ENCODE data around the gene SPAG16. TPM values are rescaled to one million over a fixed set of nuclear protein-coding genes. Genes with fewer than 3 reads are reported as not detected.

The SPAG16 gene
- total RNA-seq, 1 experiment from 2014 or later: 30.0 TPM

- BruUV-seq (replicated peaks): no TSS peak
Measured at GRCh38 chr2:214386720-214387119, 1102.5 kb downstream of the SPAG16 start.

GRCh38 chr2:214389334-214389733 lies 1105.1 kb downstream of the SPAG16 start:
- H3K27ac ChIP-seq: no peak overlapping the region
- no peaks in the 10 kb centered on the region for H3K9me3 ChIP-seq (ENCODE audit: insufficient read depth, low read depth)
- no peaks in the 10 kb centered on the region for H3K4me1 ChIP-seq (replicated peaks; ENCODE audit: insufficient read depth)
- BruUV-seq (replicated peaks): no TSS peak
- ChIA-PET CTCF (no interaction called here), POLR2A (ENCODE audit: unreplicated experiment) (no interaction called here)
- no peak overlapping the region for H2AFZ ChIP-seq
- TF ChIP-seq EZH2 (IDR thresholded peaks at IDR 0.05; ENCODE audit: low read depth) (no peak), CTCF (conservative IDR thresholded peaks at IDR 0.05) (no peak)
- H3K4me3 ChIP-seq: no peak overlapping the region
- no peaks in the 10 kb centered on the region for H4K20me1 ChIP-seq (ENCODE audit: insufficient read depth)
- no peak for DNase-seq
- H3F3A ChIP-seq (ENCODE audit: insufficient read depth, low read depth): no peaks in the 10 kb centered on the region
- no peaks in the 10 kb centered on the region for H3K27me3 ChIP-seq (ENCODE audit: insufficient read depth, low read depth)
- H3K79me2 ChIP-seq (ENCODE audit: low read depth): no peaks in the 10 kb centered on the region
- no peaks in the 10 kb centered on the region for H3K36me3 ChIP-seq (ENCODE audit: low read depth)
- no peaks in the 10 kb centered on the region for H3K9me2 ChIP-seq (ENCODE audit: insufficient read depth)
- intact Hi-C loops (cut with micrococcal nuclease; ENCODE audit: unreplicated experiment): no loop called here
- H3K4me2 ChIP-seq: no peak overlapping the region

More at GRCh38 chr2:214386720-214387119, 1102.5 kb downstream of the SPAG16 start:
- Histone ChIP-seq H3K36me3 (ENCODE audit: low read depth) (no peaks in the 10 kb centered on the region), H3F3A (ENCODE audit: insufficient read depth, low read depth) (no peaks in the 10 kb centered on the region), H3K27ac (no peak overlapping the region), H2AFZ (no peak overlapping the region), H3K27me3 (ENCODE audit: insufficient read depth, low read depth) (no peaks in the 10 kb centered on the region), H3K9me2 (ENCODE audit: insufficient read depth) (no peaks in the 10 kb centered on the region), H3K4me2 (no peak overlapping the region), H3K4me3 (no peak overlapping the region), H4K20me1 (ENCODE audit: insufficient read depth) (no peaks in the 10 kb centered on the region), H3K79me2 (ENCODE audit: low read depth) (no peaks in the 10 kb centered on the region), H3K9me3 (ENCODE audit: insufficient read depth, low read depth) (no peaks in the 10 kb centered on the region), H3K4me1 (replicated peaks; ENCODE audit: insufficient read depth) (no peaks in the 10 kb centered on the region)
- DNase-seq: no peak
- POLR2A ChIA-PET (ENCODE audit: unreplicated experiment): no interaction called here
- intact Hi-C loops (cut with micrococcal nuclease; ENCODE audit: unreplicated experiment): no loop called here
- TF ChIP-seq CTCF (conservative IDR thresholded peaks at IDR 0.05): no peak
- TF ChIP-seq EZH2 (IDR thresholded peaks at IDR 0.05; ENCODE audit: low read depth): no peak
- CTCF ChIA-PET: no interaction called here

- Histone ChIP-seq H3K36me3 (ENCODE audit: low read depth) (no peaks in the 10 kb centered on the region), H3K9me2 (ENCODE audit: insufficient read depth) (no peaks in the 10 kb centered on the region), H3K4me3 (no peak overlapping the region), H4K20me1 (ENCODE audit: insufficient read depth) (no peaks in the 10 kb centered on the region), H2AFZ (no peak overlapping the region), H3K27me3 (ENCODE audit: insufficient read depth, low read depth) (no peaks in the 10 kb centered on the region), H3K4me2 (no peak overlapping the region), H3F3A (ENCODE audit: insufficient read depth, low read depth) (no peaks in the 10 kb centered on the region), H3K27ac (no peak overlapping the region), H3K9me3 (ENCODE audit: insufficient read depth, low read depth) (no peaks in the 10 kb centered on the region), H3K4me1 (replicated peaks; ENCODE audit: insufficient read depth) (no peaks in the 10 kb centered on the region), H3K79me2 (ENCODE audit: low read depth) (no peaks in the 10 kb centered on the region)
- intact Hi-C loops (cut with micrococcal nuclease; ENCODE audit: unreplicated experiment): no loop called here
- BruUV-seq (replicated peaks): no TSS peak
- POLR2A ChIA-PET (ENCODE audit: unreplicated experiment): interaction anchor here (0.6 kb wide), 1 partner anchor 675 kb away, joined by 3 read pairs; no protein-coding TSS in a partner anchor
- DNase-seq: no peak
- CTCF ChIA-PET: interaction anchor here (0.6 kb wide), 1 partner anchor 61 kb away, joined by 6 read pairs; no protein-coding TSS in a partner anchor
- no peak for TF ChIP-seq CTCF (conservative IDR thresholded peaks at IDR 0.05)
- TF ChIP-seq EZH2 (IDR thresholded peaks at IDR 0.05; ENCODE audit: low read depth): no peak
Measured at GRCh38 chr2:214393796-214394195, 1109.5 kb downstream of the SPAG16 start.

Data from PC-9 (cell line).